Fibroblast of the aortic adventitia (primary cell): ENCODE data around the gene CRELD2. TPM values are rescaled to one million over a fixed set of nuclear protein-coding genes. Genes with fewer than 3 reads are reported as not detected.

Experiments used
- DNase-seq: peaks from one replicate; pipeline ENCODE4 v3.0.0-alpha.2; 2010; ENCODE audit warnings: low read depth
- H3K4me3 ChIP-seq: 2 replicates; pipeline ENCODE4 v1.5.1; 2011; ENCODE audit warnings: low read depth, mild to moderate bottlenecking, control low read depth, low read length, moderate library complexity
- CTCF ChIP-seq: IDR thresholded peaks from 2 replicates; pipeline ENCODE4 v1.5.1; 2011; ENCODE audit warnings: mild to moderate bottlenecking, low read length, control low read depth, inconsistent platforms; ENCODE audit not compliant: insufficient read depth
- total RNA-seq: library from RNA; depleted of rRNA; stranded (reverse); fragments of >200 nt; gene quantifications from 2 replicates; pipeline ENCODE4 v1.2.3, GENCODE V29; 2012; ENCODE audit warnings: low replicate concordance

The CRELD2 gene
- total RNA-seq, 1 donor: 34.0 TPM

- no peak for DNase-seq
- TF ChIP-seq CTCF: no peak
- H3K4me3 ChIP-seq: no peak overlapping the region
Observed at GRCh38 chr22:49965091-49966040, 46.9 kb downstream of the CRELD2 start.

- no peak overlapping the region for H3K4me3 ChIP-seq
- TF ChIP-seq CTCF: no peak
- DNase-seq: no peak
Observed at GRCh38 chr22:49966041-49966773, 47.8 kb downstream of the CRELD2 start.

- no peak for TF ChIP-seq CTCF
- peak; percentile 30 for DNase-seq
- H3K4me3 ChIP-seq: peak overlapping the region; percentile 40
Observed at GRCh38 chr22:49966774-49967705, 48.6 kb downstream of the CRELD2 start.

- peak overlapping the region; percentile 40 for H3K4me3 ChIP-seq
- peak; percentile 52 for DNase-seq
- no peak for TF ChIP-seq CTCF
Observed at GRCh38 chr22:49967706-49968208, 49.3 kb downstream of the CRELD2 start.

GRCh38 chr22:49968313-49968830, 49.9 kb downstream of the CRELD2 start:
- H3K4me3 ChIP-seq: no peak overlapping the region
- no peak for TF ChIP-seq CTCF
- DNase-seq: no peak
